ENCODE measurements around the gene TXNDC15.

TXNDC15 gene

DNA sequence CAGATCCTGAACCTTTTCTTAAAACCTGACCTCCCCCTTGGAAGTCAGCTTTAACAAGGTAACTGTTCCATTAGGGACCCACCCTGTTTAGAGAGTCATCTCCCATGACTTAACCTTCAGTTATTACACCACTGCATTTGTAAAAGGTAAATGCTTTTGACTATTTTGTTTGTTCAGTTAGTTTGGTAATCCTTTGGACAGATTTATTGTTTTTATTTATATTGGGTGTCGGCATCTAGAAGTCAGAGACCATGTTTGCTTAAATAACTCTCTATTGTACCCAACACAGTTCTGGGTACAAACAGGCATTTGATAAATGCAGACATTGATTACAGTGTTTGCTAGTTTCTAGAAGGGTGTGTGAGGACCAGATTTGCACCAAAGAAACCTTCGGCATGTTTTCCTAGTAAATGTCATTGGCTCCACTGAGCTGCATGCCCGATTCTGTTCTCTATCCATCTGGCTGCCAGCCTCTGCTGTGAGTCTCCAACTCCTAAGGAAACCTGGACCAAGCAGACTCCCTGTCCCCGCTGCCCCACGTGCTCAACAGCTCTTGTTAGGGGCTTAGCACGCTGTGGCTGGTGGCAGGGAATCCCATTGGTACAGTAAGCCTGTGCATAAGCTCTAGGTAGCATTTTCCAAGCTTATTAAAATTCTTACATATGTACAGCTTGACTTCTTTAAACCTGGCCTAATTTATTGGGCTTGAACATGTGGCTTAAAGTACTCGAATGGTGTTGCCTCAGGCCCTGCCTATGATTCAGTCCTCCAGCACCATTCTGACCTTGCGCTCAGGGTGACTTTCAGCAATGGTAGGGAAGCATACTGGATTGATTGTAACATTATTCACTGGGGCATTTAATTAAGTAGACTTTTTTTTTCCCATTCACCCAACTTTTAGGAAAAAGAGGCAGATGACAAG lies 37.4 kb downstream of the TXNDC15 start:
- Mint-ChIP-seq H3K9me3 (no peaks in the 10 kb centered on the region), H3K27ac (no peak overlapping the region), H3K4me1 (no peaks in the 10 kb centered on the region), H3K4me3 (no peak overlapping the region), H3K27me3 (ENCODE audit: low read depth) (no peaks in the 10 kb centered on the region), H3K36me3 (ENCODE audit: low read depth) (peaks cover 12% of the 10 kb centered on the region)
- TF ChIP-seq, protein P1, sequence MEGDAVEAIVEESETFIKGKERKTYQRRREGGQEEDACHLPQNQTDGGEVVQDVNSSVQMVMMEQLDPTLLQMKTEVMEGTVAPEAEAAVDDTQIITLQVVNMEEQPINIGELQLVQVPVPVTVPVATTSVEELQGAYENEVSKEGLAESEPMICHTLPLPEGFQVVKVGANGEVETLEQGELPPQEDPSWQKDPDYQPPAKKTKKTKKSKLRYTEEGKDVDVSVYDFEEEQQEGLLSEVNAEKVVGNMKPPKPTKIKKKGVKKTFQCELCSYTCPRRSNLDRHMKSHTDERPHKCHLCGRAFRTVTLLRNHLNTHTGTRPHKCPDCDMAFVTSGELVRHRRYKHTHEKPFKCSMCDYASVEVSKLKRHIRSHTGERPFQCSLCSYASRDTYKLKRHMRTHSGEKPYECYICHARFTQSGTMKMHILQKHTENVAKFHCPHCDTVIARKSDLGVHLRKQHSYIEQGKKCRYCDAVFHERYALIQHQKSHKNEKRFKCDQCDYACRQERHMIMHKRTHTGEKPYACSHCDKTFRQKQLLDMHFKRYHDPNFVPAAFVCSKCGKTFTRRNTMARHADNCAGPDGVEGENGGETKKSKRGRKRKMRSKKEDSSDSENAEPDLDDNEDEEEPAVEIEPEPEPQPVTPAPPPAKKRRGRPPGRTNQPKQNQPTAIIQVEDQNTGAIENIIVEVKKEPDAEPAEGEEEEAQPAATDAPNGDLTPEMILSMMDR (IDR thresholded peaks at IDR 0.05; ENCODE audit: unreplicated experiment in 3 of 3), result no peak

DNA sequence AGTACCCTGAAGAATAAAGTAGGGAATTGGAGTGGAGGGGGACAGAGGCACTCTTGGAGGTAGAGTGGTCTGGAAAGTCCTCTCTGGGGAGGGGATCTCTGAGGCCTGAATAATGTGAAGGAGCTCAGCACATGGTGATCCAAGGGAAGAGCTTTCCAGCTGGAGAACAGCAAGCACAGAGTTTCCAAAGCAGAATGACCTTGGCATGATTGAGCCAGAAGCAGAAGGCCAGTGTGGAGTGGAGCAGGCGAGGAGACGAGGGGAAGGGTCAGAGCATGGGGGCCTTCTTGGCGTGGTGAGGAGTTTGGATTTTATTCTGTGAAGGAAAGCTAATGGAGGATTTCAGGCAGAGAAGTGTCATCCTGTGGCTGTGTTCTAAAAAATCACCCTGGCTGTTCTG lies 39.1 kb downstream of the TXNDC15 start:
- no peaks in the 10 kb centered on the region for H3K27me3 Mint-ChIP-seq (ENCODE audit: low read depth)
- no peak overlapping the region for H3K27ac Mint-ChIP-seq
- no peaks in the 10 kb centered on the region for H3K4me1 Mint-ChIP-seq

DNA sequence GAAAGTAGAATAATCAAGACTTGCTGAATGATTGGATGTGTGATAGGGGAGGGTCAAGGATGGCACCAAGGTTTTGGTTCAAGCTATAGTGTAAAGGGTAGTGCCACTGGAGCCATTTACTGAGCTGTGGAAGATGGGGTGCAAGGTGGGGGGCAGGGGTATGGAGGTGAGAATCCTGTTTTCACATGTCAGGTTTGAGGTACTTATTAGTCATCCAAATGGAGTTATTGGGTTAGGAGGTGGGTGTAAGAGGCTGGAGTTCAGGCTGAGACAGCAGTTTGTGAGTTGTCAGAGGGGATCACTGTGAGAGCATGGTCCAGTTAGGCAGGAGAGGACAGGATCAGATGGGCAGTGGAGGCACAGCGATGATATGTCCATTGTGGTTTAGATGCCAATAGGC lies 39.6 kb downstream of the TXNDC15 start:
- TF ChIP-seq, protein P1 (IDR thresholded peaks at IDR 0.05; ENCODE audit: unreplicated experiment in 3 of 3), result no peak
- H3K9me3 Mint-ChIP-seq, result no peaks in the 10 kb centered on the region
- no peak overlapping the region for H3K27ac Mint-ChIP-seq
- no peaks in the 10 kb centered on the region for H3K27me3 Mint-ChIP-seq (ENCODE audit: low read depth)
- H3K36me3 Mint-ChIP-seq (ENCODE audit: low read depth), result peaks cover 12% of the 10 kb centered on the region
- H3K4me1 Mint-ChIP-seq, result no peaks in the 10 kb centered on the region
- H3K4me3 Mint-ChIP-seq, result no peak overlapping the region

More for the DNA sequence above, 39.1 kb downstream of the TXNDC15 start:
- no peak overlapping the region for H3K4me3 Mint-ChIP-seq
- peaks cover 12% of the 10 kb centered on the region for H3K36me3 Mint-ChIP-seq (ENCODE audit: low read depth)
- no peaks in the 10 kb centered on the region for H3K9me3 Mint-ChIP-seq
- TF ChIP-seq, protein P1 (IDR thresholded peaks at IDR 0.05; ENCODE audit: unreplicated experiment in 3 of 3), result no peak

DNA sequence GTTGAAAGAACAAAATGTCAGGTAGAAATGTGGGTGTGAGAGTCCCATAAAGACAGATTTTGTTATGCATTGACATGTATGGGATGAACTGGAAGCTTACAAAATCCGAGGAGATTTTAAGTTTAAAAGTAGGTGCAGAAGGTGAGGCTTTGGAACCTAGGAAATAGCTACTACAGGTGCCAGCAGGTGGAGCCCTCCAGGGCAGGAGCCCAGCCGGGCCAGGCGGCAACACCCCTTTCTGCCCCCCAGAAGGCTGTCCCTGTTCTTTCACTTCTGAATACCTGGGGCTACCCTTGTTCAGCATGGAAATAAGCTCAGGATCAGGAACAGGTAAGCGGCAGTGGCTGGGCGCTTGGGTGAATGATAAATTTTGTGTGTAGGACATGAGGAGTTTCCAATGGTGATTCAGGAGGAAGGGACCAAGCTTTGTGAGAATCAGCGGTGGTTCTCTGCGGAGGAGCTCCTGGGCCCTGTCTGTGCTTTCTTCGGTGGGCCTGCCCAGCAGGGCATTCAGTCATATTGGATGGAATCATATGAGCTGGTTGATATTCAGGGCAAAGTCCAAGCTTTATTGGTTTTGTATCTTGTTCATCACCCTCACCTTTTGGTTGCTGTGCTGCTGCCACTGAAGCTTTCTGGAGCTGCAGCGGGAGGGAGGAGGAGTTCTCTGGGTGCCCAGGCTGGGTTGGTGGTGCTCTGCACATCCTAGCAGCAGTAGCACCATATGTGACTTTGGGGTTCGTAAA lies 43.1 kb downstream of the TXNDC15 start:
- TF ChIP-seq, protein P1 (IDR thresholded peaks at IDR 0.05; ENCODE audit: unreplicated experiment in 3 of 3), result peak; percentile 21 to 34 (median 22)

DNA sequence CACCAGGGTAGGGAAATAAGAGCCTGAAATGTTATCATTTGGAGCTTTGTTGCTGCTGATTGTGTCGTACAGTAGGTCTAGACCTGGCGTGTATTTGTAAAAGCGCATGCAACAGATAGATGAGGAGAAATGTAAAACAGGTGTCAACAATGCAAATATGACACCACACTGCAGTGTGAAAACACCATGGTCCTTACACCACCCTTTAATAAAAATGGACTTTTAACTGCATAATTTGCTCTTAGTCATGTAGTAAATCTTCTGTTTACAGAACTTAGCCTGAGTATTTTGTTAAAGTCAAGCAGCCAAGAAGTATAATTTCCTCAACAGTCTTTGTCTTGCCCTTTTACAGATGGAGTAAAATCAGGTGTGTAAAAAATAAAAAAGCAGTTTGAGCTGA lies 44.7 kb downstream of the TXNDC15 start:
- H3K4me3 Mint-ChIP-seq, result no peak overlapping the region
- H3K9me3 Mint-ChIP-seq, result no peaks in the 10 kb centered on the region
- H3K4me1 Mint-ChIP-seq, result no peaks in the 10 kb centered on the region
- H3K36me3 Mint-ChIP-seq (ENCODE audit: low read depth), result peaks cover 21% of the 10 kb centered on the region
- no peak overlapping the region for H3K27ac Mint-ChIP-seq
- no peaks in the 10 kb centered on the region for H3K27me3 Mint-ChIP-seq (ENCODE audit: low read depth)
- TF ChIP-seq, protein P1 (IDR thresholded peaks at IDR 0.05; ENCODE audit: unreplicated experiment in 3 of 3), result no peak

More for the DNA sequence above, 43.1 kb downstream of the TXNDC15 start:
- no peaks in the 10 kb centered on the region for H3K4me1 Mint-ChIP-seq
- no peak overlapping the region for H3K27ac Mint-ChIP-seq
- H3K36me3 Mint-ChIP-seq (ENCODE audit: low read depth), result peaks cover 19% of the 10 kb centered on the region
- H3K9me3 Mint-ChIP-seq, result no peaks in the 10 kb centered on the region
- H3K4me3 Mint-ChIP-seq, result no peak overlapping the region
- H3K27me3 Mint-ChIP-seq (ENCODE audit: low read depth), result no peaks in the 10 kb centered on the region

Data from nephron (organoid).